Mononuclear cell (primary cell): ENCODE measurements around the gene DNAJC15. TPM values are rescaled to one million over a fixed set of nuclear protein-coding genes. Genes with fewer than 3 reads are reported as not detected.

Experiments used
- H3K27me3 ChIP-seq: 2 replicates; pipeline ENCODE4 v1.6.0; 2011; ENCODE audit warnings: low read length, control low read depth; ENCODE audit not compliant: insufficient read depth
- H3K4me1 ChIP-seq: 2 replicates; pipeline ENCODE4 v1.5.1; 2011; ENCODE audit warnings: mild to moderate bottlenecking, low read length, control low read depth; ENCODE audit not compliant: insufficient read depth
- H3K4me3 ChIP-seq: 2 replicates; pipeline ENCODE4 v1.5.1; 2011; ENCODE audit warnings: mild to moderate bottlenecking, low read length, moderate library complexity
- H3K9me3 ChIP-seq: 2 replicates; pipeline ENCODE4 v1.5.1; 2011; ENCODE audit warnings: low read depth, mild to moderate bottlenecking, control low read depth, low read length
- total RNA-seq: library from RNA; depleted of rRNA; stranded (reverse); fragments of >200 nt; gene quantifications from one replicate; pipeline ENCODE4 v1.2.3, GENCODE V29; 2012

Gene DNAJC15
- total RNA-seq, 1 donor, result 11.1 TPM

DNA sequence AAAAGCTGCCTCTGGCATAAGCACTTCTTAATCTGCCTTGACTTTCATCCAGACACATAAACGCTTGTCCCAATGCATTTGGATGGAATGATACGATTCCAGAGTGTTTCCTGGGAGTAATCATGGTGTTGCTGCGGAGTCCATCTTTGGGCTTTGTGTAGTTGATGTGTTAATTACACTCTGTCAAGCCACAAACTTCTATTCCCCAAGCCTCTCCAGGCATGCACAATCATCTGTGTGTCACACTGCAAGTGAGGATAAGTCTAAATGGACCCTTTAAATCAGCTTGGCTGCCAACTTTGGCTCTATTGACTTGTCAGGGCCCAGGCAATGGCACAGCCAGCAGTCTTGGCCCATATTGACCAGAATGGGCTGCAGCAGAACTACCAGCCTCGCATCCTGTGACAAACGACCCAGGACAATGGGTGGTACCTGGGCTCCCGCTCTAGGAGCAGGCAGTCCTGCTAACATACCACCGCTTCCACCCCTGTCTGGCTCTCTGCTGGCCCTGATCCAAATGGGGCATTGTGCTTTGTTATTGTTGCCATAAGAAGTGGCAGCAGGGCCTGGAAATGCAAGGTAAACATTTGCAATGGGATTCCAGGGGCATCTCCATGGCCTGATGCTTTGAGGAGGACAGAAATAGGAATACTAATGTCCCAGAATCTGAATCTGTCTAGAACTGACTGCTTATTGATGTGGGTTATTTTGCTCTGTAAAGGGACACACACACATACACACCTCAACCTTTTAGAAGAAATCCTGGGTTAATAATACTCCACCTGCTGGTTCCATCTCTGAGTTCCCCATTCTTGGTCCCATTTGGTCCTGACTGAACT, 127.2 kb downstream of the DNAJC15 start:
- Histone ChIP-seq H3K4me1 (no peaks in the 10 kb centered on the region), H3K27me3 (peaks cover 6% of the 10 kb centered on the region), H3K4me3 (no peak overlapping the region), H3K9me3 (no peaks in the 10 kb centered on the region)

DNA sequence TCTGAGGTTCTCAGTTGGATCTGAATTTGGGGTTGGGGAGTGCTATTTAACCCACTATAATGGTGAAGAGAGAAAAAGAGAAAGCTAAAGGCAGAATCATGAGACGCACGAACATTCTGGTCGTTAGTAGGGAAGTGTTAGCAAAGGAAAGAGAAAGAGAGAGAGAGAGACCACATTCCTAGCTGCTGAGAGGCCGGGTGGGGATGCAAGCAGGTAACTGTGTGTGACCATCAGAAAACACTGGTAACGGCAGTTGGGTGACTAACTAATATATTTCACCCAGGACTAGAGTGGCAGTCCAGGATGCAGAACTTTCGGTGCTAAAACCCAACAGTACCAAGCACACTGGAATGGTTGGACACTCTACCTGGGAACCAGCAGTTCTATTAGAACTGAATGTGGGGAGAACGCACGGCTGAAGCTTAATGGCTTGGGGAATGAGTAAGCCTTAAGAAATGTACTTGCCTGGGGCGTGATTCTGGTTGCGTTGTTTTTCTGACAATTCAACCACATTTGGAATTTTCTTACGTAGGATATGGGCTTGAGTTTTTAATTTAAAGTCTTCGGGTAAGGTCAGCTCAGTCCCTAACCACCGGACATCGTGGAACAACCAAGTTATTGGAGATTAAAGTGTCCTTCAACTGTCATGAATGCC, 130.2 kb downstream of the DNAJC15 start:
- H3K4me3 ChIP-seq, result no peak overlapping the region
- no peaks in the 10 kb centered on the region for H3K4me1 ChIP-seq
- H3K27me3 ChIP-seq, result no peaks in the 10 kb centered on the region
- no peaks in the 10 kb centered on the region for H3K9me3 ChIP-seq

DNA sequence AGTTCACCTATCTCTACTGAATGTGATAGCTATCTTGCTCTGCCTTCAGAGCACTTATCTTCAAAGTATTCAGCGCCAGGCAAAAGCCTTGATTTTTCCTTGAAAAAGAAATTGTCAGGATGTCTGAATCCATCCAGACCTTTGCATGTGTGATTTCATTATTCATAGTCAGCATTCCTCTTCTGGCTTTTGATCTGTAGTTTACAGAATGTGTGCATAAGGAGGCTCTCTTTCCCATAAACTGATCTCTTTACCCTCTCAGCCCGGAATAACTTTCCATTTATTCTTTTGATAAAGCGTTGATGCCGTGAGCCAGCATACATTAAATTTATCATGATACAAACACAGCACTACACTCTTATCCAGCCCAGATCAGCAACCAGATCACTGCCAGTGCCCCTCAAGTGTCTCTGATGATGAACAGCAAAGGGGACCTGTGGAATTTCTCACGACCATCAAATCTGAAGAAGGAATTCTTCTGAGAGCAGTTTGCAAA, 130.8 kb downstream of the DNAJC15 start:
- no peak overlapping the region for H3K4me3 ChIP-seq
- H3K4me1 ChIP-seq, result no peaks in the 10 kb centered on the region
- H3K9me3 ChIP-seq, result no peaks in the 10 kb centered on the region
- H3K27me3 ChIP-seq, result no peaks in the 10 kb centered on the region

DNA sequence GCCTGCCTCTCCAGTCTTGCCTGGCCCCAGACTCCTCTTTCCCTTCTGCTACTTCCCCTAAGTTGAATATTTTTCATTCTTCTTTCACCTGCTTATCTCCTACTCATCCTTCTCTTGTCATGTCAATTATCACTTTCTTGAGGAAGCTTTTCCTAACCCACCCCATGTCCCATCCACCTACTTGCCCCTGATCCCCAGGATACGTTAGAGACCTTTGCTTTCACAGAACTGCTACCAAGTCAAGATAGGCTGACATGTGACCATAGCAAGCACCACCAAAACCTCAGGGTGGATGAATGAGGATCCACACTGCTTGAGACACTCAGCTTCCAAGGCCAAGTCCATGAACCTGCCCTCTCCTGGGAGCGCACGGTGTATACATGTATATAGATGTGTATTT, 131.5 kb downstream of the DNAJC15 start:
- Histone ChIP-seq H3K4me1 (no peaks in the 10 kb centered on the region), H3K9me3 (no peaks in the 10 kb centered on the region), H3K4me3 (no peak overlapping the region), H3K27me3 (no peaks in the 10 kb centered on the region)

DNA sequence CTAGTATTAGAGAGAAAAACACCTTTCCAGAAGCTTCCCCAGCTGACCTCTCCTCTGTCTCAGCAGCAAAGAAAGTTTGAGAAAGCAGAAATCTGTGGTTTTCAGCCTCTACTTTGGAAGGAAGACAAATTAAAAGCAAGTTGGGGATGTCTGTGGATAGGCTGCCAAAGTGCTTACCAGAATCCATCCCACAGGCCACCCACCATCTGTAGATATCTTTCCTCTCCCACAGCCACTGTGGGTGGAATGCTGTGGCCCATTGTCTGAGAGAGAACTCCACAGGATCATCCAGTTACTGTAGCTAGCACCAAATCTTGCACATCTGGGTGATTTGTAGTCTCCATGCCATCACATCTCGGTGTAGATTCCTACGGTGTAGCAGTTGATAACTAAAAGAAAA, 133.5 kb downstream of the DNAJC15 start:
- Histone ChIP-seq H3K9me3 (no peaks in the 10 kb centered on the region), H3K27me3 (no peaks in the 10 kb centered on the region), H3K4me1 (no peaks in the 10 kb centered on the region), H3K4me3 (no peak overlapping the region)

DNA sequence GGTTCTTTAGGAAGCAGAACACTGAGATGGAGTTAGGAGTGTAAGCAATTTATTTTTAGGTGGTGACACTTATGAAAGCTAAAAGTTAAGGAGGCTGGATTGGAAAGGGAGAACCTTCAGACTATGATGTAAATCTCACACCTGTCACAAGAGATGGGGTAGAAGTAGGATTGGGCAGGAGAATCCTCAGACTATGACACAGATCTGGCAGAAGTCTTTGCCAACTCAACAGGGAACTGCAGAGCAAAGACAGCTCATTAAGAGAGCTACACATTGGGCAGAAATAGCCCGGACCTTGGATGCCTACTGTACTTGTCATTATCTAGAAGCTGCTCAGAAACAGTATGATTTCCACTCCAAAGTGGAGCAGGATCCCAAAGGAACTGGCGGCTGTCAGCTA, 134.4 kb downstream of the DNAJC15 start:
- H3K9me3 ChIP-seq, result no peaks in the 10 kb centered on the region
- no peaks in the 10 kb centered on the region for H3K4me1 ChIP-seq
- H3K27me3 ChIP-seq, result no peaks in the 10 kb centered on the region
- H3K4me3 ChIP-seq, result no peak overlapping the region

DNA sequence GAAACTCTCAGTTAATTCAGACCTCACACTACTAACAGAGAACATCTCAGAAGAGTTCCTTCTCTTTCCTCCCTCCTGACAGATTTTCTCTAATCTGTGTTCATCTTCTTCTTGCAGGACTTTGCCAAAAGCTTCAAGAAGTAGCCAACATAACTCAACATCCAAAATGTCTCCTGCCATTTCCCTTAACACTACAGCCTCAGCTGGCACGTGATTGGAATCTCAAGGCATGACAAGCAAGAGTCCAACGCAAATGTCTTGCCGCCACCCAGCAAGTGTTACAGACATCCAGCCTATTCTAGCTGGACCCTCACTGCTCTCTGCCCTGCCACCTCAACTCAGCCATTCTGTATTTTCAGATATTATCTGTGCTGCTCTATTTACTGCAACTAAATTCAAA, 135.1 kb downstream of the DNAJC15 start:
- H3K9me3 ChIP-seq, result no peaks in the 10 kb centered on the region
- no peaks in the 10 kb centered on the region for H3K27me3 ChIP-seq
- H3K4me1 ChIP-seq, result no peaks in the 10 kb centered on the region
- no peak overlapping the region for H3K4me3 ChIP-seq

DNA sequence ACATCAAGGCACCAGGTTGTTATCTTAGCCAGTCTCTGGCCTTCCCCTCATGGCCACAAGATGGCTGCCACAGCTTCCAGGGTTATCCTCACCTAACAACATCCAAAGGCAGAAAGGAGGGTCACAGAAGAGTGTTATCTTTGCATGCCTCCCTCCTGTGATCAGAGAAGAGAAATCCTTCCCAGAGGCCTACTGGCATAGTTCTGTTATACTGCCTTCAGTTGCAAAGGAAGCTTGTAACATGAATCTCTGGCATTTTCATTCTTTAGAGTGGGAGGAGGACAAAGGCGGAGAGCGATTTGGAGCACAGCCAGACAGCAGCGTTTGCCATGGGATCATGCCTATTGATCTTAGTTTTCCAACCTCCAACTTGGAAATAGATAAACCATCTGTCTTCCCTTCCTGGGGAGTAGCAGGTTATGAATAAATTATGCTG, 135.7 kb downstream of the DNAJC15 start:
- Histone ChIP-seq H3K27me3 (no peaks in the 10 kb centered on the region), H3K4me3 (no peak overlapping the region), H3K9me3 (no peaks in the 10 kb centered on the region), H3K4me1 (no peaks in the 10 kb centered on the region)

Other genes starting within 250 kb of the DNAJC15 start
- gene FAM216B, start 242.0 kb upstream of the DNAJC15 start, total RNA-seq, result not detected
- 14.9 TPM for gene EPSTI1, start 31.3 kb upstream of the DNAJC15 start, total RNA-seq